ENCODE data around the gene GALNT10.

DNA sequence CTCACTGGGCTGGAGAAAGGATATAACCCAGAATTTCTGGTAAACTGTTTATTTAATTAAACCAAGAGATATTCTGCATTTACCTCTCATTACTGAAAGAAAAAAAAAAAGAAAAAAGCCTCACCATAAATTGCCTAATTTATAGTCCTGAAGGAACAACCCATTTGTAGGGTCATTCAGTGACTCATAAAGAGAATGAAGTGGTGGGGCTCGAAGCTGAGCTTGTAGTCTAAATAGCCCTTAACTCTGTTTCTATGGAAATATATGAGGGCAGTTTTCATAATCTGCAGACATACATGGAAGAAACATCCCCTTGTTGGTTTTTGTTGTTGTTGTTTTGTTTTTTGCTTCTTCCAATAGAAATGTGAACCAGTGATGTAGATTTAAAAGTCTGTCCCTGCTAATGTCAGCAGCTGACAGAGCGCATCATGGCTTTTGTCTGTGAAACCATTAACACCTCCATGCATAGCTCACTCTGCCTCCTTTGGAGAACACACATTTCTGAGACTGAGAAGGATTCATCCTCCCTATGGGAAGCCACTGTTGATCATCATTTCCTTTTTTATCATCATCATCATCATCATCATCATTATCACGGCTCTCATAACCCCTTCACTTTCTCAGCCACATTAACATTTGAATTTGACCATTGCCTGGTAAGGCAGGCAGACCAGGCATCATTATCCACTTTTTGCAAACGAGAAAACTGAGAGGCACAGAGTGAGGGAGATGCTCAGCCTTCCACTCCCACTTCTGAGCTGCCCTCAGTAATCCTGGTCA lies 187.4 kb downstream of the GALNT10 start:
- TF ChIP-seq, protein P1, sequence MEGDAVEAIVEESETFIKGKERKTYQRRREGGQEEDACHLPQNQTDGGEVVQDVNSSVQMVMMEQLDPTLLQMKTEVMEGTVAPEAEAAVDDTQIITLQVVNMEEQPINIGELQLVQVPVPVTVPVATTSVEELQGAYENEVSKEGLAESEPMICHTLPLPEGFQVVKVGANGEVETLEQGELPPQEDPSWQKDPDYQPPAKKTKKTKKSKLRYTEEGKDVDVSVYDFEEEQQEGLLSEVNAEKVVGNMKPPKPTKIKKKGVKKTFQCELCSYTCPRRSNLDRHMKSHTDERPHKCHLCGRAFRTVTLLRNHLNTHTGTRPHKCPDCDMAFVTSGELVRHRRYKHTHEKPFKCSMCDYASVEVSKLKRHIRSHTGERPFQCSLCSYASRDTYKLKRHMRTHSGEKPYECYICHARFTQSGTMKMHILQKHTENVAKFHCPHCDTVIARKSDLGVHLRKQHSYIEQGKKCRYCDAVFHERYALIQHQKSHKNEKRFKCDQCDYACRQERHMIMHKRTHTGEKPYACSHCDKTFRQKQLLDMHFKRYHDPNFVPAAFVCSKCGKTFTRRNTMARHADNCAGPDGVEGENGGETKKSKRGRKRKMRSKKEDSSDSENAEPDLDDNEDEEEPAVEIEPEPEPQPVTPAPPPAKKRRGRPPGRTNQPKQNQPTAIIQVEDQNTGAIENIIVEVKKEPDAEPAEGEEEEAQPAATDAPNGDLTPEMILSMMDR (IDR thresholded peaks at IDR 0.05): no peak
- no peak for TF ChIP-seq POLR2AphosphoS5 (IDR thresholded peaks at IDR 0.05)

Measured in esophagus muscularis mucosa (tissue), 3 donors.